ENCODE data around the gene INSYN2B.

GRCh38 chr5:169991115-169991869 is 11.0 kb upstream of the INSYN2B start:
- TF ChIP-seq CTCF (IDR thresholded peaks at IDR 0.05) (no peak), POLR2A (IDR thresholded peaks at IDR 0.05) (no peak)
